Lower leg skin (tissue), 3 donors: ENCODE measurements around the gene DNAH6.

ENCODE experiments used
- CTCF ChIP-seq, 3 donors: fragments of 450-650 bp; IDR thresholded peaks; one replicate each; pipeline ENCODE4 v1.5.1; 2016; ENCODE audit warnings: antibody characterized with exemption in 3 of 3, mild to moderate bottlenecking in 3 of 3, moderate library complexity in 2 of 3
- POLR2A ChIP-seq, 2 donors: fragments of 450-650 bp; IDR thresholded peaks; one replicate each; pipeline ENCODE4 v1.6.1; 2016 to 2017; ENCODE audit warnings: antibody characterized with exemption in 2 of 2, mild to moderate bottlenecking in 1 of 2, moderate library complexity in 1 of 2

GRCh38 chr2:84639751-84640150 lies 123.5 kb downstream of the DNAH6 start:
- TF ChIP-seq CTCF (IDR thresholded peaks at IDR 0.05) (no peak), POLR2A (IDR thresholded peaks at IDR 0.05) (no peak)
